SH-SY5Y (cell line): ENCODE measurements around the gene NPTX1.

Source experiments
- GATA2 ChIP-seq: IDR thresholded peaks from 2 replicates; pipeline ENCODE4 v1.6.1; 2011; ENCODE audit warnings: mild to moderate bottlenecking, low read depth, low read length
- GATA3 ChIP-seq: IDR thresholded peaks from 2 replicates; pipeline ENCODE4 v1.6.1; 2011; ENCODE audit warnings: low read depth, mild to moderate bottlenecking, low read length, moderate library complexity

DNA sequence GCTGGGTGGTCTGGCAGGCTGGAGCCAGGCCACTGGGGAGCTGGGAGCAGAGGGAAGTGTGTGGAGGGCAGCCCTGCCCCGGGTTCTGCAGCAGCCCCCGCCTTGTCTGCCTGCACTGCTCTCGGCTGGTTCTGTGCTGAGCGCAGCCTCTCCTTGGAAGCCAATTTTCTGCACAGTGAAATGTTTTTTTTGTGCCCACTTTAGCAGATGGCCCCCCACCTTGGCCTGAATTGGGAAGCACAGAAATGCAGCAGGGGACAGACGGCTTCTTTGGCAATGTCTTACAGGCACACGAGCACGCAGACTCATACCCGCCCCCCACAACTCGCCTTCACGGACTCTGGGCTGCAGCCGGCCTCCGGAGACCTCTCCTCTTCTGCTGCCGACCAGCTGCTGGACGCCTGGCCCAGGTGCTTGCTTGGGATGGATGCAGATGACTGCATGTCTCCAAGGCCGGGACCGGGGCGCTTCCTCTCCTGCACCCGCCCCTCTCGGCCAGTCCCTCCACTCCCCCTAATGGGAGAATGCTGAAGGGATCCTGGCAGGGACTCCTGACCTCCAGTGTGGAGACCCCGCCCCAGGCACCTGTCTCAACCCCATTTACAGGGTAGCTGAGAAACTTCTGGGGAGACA, 14.8 kb downstream of the NPTX1 start:
- no peak for TF ChIP-seq GATA2
- TF ChIP-seq GATA3 = no peak
